Measurements from ENCODE around the gene BLID.

Gene BLID

DNA sequence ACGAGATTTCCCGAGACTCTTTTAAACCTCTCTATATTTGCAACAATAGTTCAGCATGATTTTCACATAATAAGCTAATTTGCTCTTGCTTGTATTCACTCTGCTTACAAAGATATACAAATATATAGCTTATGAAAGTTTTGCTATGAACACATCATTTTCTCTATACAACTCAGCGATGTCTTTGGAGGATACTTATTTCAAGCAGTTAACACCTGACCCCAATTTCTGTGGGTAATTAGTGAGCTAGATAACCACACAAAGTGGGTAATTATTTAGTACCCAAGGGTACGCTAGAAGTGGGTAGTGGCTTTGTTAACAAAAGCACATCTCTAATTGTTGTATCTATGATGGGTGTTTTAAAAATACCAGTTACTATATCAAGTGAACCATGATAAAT lies 12.3 kb downstream of the BLID start:
- DNase-seq = no peak

DNA sequence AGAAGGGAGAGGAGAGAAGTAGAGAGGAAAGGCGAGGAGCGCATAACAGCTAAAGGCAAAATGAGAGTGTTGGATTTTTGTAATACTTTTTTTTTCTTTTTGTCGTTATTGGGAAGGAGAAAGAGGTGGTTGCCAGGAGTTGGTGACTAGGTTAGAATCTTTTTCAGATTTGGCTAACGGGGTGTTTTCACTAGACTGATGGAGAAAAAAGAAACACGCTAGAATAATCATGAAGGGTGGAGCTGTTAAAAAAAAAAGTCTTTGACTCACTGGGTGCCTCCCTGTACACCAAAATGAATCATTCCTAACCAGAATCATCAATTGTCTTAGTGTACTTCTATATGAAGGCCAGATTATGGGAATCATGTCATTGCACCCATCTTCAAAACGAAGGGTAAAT lies 12.7 kb downstream of the BLID start:
- no peak for DNase-seq

DNA sequence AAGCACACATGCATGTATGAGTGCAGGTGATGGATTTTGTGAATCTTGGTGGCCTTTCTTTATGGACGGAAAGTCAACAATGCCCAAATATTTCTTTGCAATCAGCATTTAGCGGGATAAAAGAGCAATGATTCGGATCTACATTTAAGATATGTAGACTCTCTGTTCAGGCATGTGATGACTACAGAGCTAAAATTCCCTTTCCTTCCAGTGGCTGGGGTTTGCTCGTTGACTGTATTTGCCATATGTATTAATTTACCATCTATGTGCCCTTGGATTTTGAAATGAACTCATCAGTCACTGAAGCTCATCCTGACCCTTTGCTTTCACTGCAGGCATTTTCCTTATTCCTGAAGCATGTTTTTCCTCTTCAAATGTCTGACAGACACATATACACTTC lies 13.6 kb downstream of the BLID start:
- DNase-seq = no peak

DNA sequence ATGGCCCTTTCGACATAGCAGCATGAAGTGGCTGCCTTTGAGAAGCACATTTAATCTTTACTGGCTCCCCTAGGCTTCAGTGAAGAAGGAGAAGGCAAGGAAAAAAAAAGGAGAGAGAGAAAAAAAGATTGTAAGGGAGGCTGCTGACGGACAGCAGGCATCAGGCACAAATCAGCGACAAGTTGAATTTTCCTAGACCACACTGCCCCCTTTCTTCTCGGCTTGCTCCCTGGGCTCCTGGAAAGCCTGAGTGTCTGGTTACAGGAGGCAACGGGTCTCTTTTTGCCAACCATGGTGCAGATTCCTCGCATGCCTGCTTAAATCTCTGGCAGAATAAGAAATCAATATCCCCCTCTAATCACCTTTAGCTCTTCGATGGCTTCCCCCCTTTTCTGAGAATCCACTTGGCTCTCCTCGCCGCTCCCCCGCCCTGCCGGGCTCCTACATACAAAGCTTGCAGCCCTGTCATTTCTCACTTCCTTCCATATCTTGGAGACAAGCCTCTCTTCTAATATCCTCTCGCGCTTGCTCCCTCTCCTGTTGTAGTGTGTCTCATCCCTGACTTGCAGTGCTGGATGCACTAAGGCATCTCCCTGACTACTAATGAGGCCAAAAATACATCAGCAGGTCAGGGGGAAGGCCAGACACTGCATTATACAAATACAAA lies 14.3 kb downstream of the BLID start:
- peak; percentile 89 for DNase-seq

DNA sequence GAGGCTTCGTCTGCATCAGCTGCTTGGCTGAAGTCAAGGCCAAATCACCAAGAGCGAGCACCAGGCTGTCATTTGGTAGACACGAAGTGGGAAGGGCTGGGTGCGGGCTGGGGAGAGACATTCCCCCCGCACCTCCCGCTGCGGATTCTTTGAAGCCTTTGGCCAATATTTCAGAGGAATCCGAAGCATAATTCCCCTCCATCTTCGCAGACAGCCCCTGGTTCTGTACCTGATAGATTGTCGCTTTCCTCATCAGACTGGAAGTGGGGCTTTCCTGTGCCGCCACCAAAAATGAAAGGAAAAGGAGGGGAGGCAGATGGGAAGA lies 15.3 kb downstream of the BLID start:
- no peak for DNase-seq

DNA sequence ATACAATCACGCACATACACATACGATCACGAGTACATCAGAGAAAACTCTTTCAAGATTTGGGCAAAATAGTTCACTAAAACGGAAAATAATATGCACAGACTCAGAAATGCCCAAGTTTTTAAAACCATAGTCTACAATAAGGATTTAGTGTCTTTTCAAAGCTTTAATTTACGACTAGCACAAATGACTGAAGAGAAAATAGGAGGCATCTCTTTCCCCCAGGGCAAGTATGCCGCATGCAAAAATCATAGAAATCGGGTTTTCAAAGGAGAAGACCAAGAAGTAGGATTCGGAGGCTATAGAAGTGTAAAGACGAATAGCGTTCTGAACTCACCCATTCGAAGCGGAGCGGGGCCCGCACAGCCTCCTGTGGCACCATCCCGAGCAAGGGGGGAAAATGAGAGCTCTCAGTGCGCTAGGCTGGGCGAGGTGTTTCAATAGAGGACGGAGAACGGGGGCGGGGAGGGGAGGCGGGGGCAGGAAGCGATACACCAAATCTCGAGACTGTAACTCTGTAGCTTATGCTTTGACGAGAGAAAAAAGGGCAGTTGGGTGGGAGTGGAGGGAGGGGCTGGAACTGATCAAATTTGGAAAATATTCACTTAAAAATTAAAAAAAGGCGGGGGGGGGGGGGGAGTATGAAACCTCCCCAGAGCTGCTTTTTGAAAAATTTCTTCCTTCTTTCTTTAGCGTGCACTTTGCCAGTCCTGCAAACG lies 15.8 kb downstream of the BLID start:
- DNase-seq = peak; percentile 89

DNA sequence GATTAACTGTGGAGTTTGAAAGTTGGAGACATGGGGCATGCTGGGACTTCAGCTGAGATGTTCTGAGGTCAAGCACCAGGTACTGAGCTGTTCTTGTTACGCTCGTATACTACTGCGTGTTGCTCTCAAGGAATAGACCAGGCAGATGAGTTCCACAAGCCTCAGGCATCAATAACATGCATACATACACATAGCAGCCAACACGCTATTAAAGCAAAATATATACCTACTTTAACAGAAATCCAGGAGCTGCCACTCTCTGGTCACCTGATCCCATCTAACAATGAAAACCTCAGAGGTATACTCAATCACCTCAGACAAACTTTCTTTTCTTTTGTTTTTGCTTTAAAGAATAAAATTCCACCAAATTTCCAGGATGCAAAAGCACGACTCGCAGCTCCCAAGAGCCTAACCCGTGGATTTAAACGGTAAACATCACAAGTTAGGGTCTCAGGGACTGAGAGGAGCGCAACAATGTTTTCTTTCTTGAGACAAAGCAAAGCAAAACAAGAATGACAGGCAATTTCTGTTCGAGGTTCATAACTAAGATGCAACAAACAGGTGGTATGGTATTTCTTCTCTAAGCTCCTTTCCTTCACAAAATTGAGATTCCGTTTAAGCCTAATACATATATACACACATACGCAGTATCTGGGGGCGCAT lies 16.5 kb downstream of the BLID start:
- DNase-seq = no peak

DNA sequence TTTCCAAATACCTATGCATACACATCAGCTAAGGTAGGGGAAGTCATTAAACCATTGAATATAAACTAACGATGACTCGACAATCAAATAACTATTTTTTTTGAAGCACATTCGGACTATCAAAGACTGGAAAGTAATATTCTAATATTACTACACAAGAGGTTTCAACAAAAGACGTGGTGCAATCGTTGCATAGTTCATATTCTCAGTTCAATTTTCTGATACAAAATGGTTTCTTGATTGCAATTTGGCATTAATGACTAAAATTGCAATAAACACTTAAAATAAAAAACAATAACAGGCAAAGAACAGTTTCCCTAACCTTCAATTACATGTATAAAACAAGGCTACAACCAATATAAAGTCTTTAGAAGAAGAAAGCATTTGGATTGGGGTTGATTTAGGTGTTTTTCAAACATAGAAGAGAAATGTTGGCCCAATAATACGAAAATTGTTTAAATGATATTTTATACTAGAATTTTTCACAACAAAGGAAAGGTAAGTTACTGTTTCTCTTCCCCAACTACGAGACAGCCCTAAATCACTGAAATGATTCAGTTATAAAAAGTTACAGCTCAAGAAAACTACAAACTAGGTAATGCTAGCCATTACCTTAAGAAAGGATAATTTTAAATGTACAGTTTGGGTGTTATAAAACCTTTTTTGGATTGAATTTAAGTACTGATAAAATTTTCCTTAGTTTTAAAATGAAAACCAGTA lies 17.6 kb downstream of the BLID start:
- DNase-seq = no peak

DNA sequence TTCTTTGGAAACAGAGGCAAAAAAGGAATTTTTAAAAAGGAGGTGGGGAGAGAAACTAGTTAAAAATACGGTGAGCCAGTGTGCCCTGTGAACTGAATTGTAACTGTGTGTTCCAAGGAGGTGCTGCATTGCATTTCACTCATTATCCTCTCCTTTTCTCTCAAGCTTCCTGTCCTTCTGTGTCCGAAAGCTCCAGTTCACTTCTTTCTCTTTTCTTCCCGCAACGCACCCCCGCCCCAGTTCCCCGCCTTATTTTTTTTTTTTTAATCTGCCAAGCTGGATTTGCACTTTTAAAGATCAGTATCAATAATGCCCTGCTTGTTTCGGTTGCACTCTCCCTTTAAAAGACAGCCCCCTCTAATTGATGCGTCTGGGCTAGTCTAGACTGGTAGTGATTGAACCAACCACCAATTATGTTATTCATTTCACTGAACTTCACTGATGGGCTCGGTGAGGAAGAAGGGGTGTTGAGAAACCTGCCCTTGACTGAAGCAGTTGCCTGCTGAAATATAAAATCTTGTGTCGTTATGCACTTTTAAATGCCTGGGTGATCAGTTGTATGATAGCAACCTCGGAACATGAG lies 18.5 kb downstream of the BLID start:
- DNase-seq = peak; percentile 69

DNA sequence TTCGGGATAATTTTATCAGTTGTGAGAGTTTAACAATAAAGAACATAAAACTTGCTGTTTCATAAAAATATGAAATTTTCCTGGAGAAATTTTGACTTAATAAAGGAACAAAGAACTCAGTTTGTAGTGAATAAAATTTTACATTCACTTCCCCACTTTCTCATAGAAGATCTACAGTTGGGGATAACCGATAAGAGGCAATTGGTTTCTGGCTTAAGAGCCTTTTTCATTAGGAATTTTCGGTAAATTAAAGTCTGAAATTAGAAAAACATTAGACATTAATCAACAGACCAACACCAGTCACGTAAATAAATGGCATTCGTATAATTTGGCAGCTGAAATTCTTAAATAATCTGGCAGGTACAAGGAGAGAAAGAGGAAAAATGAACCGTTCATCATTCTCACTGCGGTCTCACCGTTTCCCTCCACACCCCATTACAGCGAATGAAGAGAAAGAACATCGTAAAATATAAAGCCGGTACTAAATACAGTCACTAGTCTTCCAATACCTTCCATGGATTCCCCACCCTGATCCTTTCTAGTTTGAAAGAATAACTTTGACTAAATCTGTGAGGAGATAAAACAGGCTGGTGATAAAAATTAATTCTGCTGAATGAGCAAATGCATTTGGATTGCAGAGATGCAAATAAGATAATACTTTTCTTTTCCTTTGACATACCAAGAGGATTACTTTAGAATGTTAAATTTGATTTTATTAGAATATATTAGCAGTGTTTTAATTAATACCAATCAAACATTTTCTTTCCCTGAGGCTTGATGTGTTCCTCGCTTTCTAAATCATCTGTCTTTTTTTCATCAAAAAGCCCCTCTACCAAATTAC lies 19.5 kb downstream of the BLID start:
- DNase-seq = no peak

DNA sequence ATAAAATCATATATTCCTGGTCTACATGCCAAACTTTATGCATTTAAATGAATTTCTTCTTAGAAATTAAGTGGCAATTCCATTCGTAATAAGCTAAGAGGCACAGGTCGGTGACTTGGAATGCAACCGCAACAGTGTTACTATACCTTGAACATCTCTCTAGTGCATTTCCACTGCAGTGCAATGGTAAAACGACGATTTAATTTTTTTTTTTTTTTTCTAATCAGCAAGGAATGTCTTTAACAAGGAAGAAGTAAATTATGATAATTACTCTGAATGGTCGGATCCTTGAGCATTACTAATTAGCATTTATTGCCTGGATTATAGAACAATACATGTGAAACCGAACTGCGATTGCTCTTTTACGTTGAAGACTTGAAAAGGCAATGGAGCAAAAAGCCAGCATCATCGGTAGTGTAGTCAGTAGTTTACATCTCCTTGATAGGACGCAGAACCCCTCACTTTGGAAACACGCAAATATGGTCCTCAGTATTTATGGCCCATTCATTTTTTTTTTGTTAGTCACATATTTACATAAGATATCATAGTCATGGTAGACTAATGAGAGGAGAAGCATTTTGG lies 20.2 kb downstream of the BLID start:
- DNase-seq = no peak

DNA sequence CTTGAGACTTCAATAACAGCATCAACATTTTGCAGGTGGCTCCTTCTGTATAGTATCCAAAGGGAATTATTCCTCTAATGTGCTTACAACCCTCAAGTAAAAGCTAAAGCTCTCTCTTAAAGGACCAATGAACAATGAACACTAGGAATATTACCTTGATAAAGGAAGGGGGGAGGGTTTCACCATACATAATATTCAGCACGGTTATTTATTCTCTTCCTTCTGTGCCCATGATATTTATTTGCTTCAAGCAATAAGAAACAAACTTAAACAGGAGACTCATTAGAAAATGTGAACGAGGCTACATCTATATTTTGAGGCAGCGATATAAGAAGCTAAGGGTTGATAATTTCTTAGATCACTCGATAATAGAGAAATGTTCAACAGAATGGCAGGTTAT lies 21.2 kb downstream of the BLID start:
- no peak for DNase-seq

DNA sequence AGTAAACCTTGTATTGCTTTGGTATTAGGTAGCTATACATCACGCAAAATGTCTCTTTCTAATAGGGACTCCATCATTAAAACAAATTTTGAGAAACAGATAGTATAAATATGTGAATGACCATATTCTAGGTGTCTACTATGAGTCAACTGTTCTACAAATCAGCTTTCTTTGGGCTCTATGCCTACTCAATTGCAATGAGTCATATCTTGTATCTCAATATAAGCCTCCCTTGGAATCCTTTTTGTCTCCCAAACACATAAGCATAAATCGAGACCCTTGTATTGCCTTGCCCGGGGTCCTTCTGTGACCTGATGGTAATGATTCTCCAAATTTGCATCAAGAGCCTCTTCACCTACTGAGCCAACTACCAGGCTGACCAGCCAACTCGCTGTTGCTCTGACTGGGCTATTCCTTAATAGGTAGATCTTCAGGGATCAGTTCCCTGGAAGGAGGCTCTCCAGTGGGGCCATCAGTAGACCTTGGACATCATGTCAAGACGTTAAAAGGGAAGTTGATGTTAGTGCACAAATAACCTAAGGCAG lies 22.2 kb downstream of the BLID start:
- no peak for DNase-seq

DNA sequence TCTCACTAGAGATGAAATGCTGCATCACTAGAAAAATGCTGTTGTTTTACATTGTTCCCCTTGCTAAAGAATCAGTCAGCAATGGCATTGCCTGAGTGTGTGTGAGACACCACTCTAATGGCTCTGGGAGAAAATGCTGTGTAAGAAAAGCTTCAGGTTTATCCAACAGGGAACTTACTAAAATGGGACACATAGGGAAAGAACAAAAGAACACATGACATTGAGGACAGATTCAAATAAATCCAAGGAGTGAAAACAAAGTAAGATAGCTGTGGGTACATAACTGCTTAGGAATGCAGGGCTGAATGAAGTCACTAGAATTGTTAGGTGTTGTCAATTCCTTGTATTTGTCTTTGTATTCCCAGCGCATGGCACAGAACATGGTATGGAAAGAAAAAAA lies 24.2 kb downstream of the BLID start:
- DNase-seq = no peak

DNA sequence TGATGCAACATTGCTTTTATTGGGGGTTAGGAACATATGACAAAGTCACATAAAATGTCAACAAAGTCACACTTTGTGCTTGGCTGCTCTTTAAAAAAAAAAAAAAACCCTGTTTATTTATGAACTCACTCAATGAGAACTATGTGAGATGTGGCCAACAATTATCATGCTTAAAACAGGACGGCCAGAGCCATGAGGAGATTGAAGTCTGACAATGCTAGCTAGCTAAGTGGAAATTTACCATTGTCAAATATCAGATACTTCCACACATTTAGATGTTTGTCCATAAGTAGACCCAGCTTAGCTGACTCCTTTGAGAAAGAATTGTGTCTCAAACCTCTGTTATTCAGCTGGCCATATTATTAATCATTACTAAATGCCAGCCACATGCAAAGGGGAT lies 26.9 kb downstream of the BLID start:
- DNase-seq = no peak

DNA sequence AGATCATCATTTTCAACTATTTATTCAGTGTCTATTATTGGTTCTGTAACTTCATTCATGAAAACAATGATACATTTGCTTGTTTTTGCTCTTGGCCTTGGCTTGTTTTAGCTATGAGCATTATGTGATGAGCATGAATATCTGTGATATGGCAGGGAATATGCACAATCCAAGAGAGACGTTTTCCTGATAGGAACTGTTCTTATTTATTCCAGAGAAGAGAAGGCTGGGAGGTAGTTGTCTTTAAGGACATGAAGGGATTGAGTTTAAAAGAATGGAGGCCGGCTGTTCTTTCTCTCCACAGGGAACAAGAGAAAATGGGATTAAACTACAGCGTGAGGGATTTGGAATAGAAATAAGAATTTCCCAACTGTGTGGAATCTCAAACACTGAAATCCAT lies 30.3 kb downstream of the BLID start:
- no peak for DNase-seq

DNA sequence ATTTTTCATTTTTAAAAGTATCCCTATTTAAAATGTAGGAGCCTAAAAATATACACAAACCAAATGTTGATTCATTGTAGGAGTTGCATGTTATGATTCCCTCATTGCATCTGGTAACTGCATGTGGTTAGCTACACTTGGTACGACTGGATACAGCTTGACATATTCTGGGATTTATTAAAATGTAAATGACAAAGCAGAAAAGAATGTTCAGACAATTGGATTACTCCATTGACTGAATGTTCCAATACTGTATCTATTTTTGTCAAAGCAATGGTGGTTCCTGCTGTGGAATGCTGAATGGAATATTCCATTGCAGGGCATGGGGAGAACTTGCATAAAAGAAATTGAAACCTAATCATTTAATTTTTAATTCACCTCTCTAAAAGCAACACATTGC lies 30.8 kb downstream of the BLID start:
- no peak for DNase-seq

DNA sequence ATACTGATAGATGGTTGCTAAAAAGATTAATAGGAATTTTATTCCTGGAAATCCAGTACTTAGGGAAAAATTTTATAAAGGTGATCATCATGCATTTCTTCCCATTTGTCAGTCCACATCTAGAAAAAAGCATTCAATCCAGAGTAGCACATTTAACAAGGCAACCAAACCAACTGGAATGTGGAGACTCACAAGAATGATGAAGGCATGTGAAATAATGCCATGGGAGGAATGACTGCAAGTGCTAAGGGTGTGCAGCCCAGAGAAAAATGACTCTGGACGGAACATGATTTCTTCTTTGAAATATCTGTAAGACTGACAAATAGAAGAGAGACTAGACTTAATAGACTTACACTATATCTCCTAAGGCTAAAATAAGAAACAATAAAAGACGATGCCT lies 33.8 kb downstream of the BLID start:
- DNase-seq = no peak

DNA sequence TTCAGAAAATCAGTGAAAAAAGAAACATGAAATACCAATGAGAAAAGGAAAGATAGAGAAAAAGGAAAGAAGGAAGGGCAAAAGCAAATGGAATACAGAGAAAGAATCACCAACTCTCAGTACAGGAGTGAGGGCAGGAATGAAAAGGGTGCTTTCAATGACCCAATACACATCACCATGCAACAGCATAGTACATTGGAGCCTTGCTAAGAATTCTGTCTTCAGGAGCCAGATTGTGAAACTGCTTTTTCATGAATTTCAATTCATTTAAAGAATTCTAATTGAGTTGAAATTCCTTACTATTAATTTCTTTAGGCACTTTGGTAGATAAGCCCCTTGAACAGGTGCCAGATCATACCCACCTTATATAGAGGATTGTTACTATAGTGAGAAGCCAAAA lies 34.9 kb downstream of the BLID start:
- DNase-seq = no peak

DNA sequence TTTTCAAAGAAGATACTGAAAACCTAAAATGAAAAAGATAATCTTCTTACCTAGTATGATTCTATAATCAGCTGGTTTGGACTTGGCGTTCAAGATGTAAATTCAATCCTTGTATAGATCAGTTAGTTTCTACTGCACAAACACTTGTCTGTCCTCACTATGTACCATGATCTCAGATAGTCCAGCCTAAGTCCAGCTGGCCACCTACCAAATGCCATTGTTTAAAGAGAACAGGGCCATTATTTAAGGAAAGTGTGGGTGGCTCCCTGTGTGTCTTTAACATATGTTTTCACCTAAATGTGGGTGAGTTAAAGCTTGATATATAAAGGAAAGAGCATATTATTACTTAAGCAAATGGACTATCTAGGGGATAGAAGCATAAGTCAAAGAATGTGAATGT lies 38.6 kb downstream of the BLID start:
- DNase-seq = no peak

DNA sequence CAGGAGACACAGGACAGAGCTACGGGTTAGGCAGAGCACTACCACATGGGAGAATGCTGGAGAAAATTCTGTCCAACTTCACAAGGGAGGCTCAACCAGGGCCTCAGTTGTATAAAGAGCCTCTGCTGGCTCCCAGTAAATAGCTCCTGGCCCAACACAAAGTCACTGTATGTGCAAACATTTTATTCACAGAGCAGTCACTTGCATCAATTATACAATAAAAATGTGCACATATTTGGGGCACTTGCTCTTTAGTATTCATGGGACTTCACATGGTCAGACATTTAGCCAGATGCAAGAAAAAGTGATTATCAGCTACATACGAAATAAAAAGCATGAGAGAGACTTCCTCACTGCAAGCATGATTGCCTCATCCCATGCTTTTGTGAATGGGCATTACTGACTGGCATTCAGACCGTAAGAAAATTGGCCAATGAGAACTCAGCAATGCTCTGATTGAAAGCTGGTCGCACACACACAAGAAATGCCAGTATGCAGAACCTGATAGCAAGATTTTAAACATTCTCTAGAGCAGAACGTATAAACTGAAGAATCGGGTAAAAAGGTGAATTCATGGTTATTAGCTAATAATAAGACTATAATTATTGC lies 39.4 kb downstream of the BLID start:
- no peak for DNase-seq

All from right forelimb (tissue), 1 donor.